GM21526 (cell line): ENCODE results near the gene CALCB.

Experiments used
- ATAC-seq: cut with Tn5 transposase; IDR thresholded peaks from one replicate; pipeline ENCODE4 v1.9.1; 2021; ENCODE audit warnings: moderate library complexity; ENCODE audit not compliant: unreplicated experiment, low FRiP score

CALCB gene

GRCh38 chr11:15115686-15116085 lies 42.3 kb downstream of the CALCB start:
- no peak for ATAC-seq

- ATAC-seq: no peak
Measured at GRCh38 chr11:15117751-15118150, 44.4 kb downstream of the CALCB start.

GRCh38 chr11:15118431-15118830 lies 45.0 kb downstream of the CALCB start:
- ATAC-seq: no peak

- no peak for ATAC-seq
Measured at GRCh38 chr11:15119352-15119751, 46.0 kb downstream of the CALCB start.

GRCh38 chr11:15119826-15120225 lies 46.4 kb downstream of the CALCB start:
- no peak for ATAC-seq

GRCh38 chr11:15123849-15124248 lies 50.5 kb downstream of the CALCB start:
- ATAC-seq: no peak

GRCh38 chr11:15124528-15124927 lies 51.1 kb downstream of the CALCB start:
- no peak for ATAC-seq

- ATAC-seq: no peak
Measured at GRCh38 chr11:15127341-15127740, 53.9 kb downstream of the CALCB start.
